Fibroblast of mammary gland (primary cell): ENCODE data around the gene CLK2.
"Not testable (repeated sequence)": the region's sequence is repeated elsewhere in the genome, so short reads cannot be mapped to it uniquely, and the experiment has no call there.

Experiments
- DNase-seq: peaks from one replicate; pipeline ENCODE4 v3.0.0-alpha.2; 2010; ENCODE audit warnings: low read depth
- H3K4me3 ChIP-seq: 2 replicates; pipeline ENCODE4 v1.5.1; 2011; ENCODE audit warnings: low read depth, mild to moderate bottlenecking, low read length, moderate library complexity; ENCODE audit not compliant: control insufficient read depth
- CTCF ChIP-seq: conservative IDR thresholded peaks from 2 replicates; pipeline ENCODE4 v1.5.1; 2011; ENCODE audit warnings: low read depth, low read length, inconsistent platforms; ENCODE audit not compliant: control insufficient read depth, insufficient read depth

CLK2 gene

GRCh38 chr1:155251566-155251965 is 21.7 kb downstream of the CLK2 start:
- DNase-seq = no peak
- no peak overlapping the region for H3K4me3 ChIP-seq
- no peak for TF ChIP-seq CTCF

- TF ChIP-seq CTCF = peak; percentile 99
- H3K4me3 ChIP-seq = no peak overlapping the region
- DNase-seq = peak; percentile 90
Measured at GRCh38 chr1:155250633-155251449, 22.5 kb downstream of the CLK2 start.

DNA sequence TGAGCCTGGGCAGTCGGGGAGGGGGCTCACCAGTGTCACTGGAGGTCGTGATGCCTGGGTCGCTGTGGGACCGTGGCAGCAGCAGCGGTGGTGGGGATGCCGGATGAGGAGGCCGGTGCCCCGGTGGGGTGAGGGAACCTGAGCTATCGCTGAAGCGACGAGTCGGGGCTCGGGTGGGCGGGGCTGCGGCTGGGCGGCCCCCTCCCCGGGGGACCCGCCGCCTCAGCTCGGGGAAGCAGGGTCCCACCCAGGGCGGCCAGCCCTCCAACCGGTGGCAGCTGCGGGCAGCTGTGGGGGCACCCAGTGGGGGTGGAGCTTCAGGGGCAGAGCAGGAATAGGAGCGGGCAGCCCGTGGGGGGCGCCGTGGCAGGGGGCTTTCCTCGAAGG is 23.1 kb downstream of the CLK2 start:
- no peak for DNase-seq
- no peak for TF ChIP-seq CTCF
- no peak overlapping the region for H3K4me3 ChIP-seq

- TF ChIP-seq CTCF = no peak
- H3K4me3 ChIP-seq = no peak overlapping the region
- DNase-seq = no peak
Measured at GRCh38 chr1:155247667-155248553, 25.4 kb downstream of the CLK2 start.

GRCh38 chr1:155246796-155247195 is 26.5 kb downstream of the CLK2 start:
- H3K4me3 ChIP-seq, DNase-seq: not testable (repeated sequence)

- H3K4me3 ChIP-seq = peak overlapping the region; percentile 56
- no peak for DNase-seq
- TF ChIP-seq CTCF = no peak
Measured at GRCh38 chr1:155245163-155245524, 28.2 kb downstream of the CLK2 start.
